NCI-H748 treated with DMSO at 0.1 percent for 48 hours (cell line): ENCODE data around the gene PAQR8.
"Not testable (repeated sequence)": the region's sequence is repeated elsewhere in the genome, so short reads cannot be mapped to it uniquely, and the experiment has no call there.

Experiments
- DNase-seq: peaks from one replicate; lab custom pipeline; 2025; lab: John Stamatoyannopoulos, UW

The PAQR8 gene

DNA sequence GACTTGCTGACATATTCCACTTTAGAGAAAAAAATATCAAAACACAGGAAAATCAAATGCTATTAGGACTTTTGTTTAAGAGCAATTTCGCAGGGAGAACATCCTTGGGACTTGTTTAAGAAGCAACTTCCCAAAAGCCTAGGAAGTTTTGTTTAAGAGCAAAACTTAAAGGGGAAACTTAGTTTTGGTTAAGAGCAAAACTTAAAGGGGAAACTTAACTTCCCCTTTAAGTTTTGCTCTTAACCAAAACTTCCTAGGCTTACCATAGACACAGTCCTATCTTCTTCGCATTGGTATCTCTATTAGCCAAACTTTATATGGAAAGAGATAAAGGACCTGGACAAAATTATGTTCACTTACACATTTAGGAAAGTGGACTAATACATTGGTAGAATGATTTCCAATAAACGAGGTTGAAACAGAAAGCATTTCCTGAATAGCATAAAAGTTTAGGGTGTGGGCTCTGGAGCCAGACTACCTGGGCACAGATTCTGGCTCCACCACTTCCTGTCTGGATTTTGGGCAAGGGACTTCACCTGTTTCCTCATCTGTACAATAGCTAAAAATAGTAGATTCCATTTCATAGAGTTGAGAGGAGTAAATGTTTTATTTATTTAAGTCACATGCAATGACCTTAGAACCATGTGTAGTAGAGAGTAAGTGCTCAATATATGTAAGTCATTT is 15.7 kb downstream of the PAQR8 start:
- no peak for DNase-seq

DNA sequence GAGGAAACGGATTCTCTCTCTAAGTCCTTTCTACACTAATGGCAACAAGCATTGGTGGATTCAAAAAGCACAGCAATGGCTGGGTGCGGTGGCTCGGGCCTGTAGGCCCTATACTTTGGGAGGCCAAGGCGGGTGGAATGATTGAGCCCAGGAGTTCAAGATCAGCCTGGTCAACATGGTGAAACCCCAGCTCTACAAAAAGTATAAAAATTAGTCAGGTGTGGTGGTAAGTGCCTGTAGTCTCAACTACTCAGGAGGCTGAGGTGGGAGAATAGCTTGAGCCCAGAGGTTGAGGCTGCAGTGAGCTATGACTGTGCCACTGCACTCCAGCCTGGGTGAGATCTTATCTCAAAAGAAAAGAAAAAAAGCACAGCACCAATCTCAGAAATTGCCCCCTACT is 19.3 kb downstream of the PAQR8 start:
- DNase-seq: no peak

DNA sequence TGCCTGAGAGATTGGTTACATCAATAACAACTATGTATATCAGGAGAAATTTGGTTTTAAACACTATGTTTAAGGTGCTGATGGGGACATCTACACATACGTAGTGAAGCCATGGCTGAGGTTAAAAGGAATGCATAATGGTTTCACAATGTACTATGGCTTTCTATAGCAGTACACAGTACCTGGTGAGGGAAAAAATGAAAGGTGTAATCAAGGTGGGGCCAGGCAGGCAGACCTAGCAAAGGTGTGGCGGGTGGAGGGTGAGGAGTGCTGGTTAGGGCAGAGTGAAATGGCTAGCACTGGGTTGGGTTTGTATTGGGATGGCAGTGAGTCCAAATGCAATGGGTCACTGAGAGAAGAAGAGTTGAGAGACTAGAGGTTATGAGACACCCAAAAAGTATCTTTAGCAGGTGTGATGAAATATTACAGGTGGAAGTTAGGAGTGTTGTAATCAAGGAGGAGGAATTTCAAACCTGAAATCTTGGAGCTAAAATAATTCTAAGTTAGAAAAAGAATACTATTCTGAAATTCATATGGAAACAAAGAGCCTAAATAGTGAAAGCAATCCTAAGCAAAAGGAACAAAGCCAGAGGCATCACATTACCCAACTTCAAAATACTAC is 22.3 kb downstream of the PAQR8 start:
- DNase-seq: no peak

DNA sequence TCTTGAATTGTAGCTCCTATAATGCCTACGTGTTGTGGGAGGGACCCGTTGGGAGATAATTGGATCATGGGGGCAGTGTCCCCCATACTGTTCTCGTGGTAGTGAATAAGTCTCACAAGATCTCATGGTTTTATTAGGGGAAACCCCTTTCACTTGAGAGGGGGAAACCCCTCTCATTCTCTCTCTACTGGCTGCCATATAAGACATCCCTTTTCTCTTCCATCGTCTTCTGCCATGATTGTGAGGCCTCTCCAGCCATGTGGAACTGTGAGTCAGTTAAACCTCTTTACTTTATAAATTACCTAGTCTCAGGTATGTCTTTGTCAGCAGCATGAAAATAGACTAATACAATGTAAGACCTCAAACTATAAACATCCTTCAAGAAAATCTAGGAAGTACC is 23.1 kb downstream of the PAQR8 start:
- no peak for DNase-seq

DNA sequence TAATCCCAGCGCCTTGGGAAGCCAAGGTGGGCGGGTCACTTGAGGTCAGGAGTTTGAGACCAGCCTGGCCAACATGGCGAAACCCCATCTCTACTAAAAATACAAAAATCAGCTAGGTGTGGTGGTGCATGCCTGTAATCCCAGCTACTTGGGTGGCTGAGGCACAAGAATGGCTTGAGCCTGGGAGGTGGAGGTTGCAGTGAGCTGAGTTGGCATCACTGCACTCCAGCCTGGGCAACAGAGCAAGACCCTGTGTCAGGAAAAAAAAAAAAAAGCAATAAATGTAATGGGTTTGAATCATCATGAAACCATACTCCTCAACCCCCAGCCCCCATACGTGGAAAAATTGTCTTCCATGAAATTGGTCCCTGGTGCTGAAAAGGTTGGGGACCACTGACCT is 26.2 kb downstream of the PAQR8 start:
- not testable (repeated sequence) for DNase-seq

DNA sequence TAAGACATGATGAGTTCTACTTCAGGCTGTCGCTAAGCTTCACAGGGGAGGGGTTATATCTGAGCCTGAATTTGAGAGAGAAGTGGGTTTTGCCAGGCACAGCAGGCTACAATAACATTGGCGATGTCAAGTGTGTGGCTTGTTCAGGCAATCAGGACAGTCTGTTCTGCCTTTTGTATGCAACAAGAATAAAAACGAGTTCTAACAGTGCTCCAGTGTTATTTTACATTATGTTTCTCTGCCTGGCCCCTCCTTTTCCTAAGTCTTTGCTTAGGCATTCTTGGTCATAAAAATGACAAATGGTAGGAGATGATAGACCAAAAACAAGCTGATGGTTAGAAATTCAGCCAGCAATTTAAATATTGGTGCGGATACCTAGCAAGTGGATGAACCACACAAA is 26.8 kb downstream of the PAQR8 start:
- no peak for DNase-seq

DNA sequence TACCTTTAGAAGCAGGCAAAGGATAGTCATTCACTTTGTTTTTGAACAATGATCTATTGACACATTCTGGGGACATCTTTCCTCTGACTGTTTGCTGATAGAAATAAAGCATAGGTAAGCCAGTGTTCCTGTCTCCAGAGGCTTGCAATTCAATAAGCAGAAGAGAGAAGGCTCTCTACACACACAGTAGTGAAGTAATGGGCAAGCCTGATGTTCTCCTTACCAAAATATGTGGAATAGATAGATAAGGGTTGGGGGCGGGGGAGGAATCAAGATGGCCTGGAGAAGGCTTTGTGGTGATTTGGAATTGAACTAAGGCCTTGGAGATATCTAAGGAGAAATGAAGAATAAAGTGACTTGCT is 27.3 kb downstream of the PAQR8 start:
- no peak for DNase-seq

DNA sequence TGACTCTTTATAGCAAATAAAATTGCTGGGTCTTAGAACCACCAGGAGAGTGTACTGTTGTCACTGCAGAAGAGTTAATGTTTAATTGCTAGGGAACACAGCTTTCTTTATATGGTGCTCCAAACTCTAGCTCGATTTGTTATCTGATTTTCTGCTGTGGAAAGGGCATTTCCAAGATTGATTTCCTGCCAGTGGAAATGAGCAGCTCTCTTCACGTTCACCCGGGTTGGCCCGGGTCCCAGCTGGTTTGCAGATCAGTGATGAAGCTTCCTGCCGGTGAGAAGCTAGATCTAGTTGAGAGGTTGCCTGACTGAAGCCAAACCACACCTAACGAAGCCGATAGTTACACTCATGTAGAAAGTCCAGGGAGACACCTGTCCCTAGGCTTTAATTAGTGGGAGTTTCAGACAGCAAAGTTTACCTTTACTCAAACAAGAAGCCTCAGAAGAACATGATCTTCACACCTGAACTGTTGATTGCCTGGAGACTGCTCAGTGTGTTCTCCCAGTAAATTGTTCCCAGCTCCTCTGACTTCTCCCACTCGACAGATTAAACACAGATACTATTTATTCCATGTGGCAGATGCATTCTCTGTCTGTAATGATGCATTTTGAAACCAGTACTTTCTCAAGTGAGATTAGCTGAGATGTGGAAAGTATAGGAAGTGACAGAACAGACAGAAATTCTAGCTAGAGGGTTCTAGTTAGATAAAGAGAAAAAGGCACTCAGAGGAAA is 27.8 kb downstream of the PAQR8 start:
- no peak for DNase-seq

DNA sequence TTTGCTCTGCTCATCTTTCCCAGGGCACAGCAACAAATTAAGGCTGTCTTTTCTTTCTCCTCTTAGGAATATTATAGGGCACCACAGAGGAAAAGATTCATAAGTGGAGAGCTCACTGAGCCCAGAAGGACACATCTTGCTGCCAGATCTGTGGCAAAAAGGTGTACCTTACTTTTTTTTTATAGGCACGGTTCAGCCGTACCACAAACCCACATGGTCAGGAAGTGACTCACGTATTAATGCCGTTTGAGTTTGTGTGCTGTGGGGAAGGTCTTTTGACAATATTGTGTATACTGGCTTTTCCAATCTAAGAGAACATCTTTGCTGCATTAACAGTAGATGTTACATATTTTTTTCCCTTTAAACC is 28.4 kb downstream of the PAQR8 start:
- no peak for DNase-seq

DNA sequence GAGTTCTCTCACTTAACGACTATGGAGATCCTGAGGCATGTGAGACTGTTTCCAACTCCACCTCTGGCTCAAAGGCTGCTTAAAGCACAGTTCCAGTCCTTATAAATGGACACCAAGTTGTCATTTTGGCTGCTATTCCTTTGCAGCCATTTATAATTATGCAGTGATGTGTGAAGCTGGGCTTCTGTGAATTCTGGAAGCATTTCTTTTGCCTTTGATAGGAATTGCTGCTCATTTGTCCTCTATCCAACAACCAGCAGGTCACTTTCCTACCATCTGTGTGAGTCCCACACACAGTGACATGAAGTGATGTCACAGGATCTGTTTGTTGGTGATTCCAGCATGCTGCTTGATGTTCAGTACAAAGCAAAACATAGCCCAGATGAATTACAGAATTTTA is 29.6 kb downstream of the PAQR8 start:
- no peak for DNase-seq

DNA sequence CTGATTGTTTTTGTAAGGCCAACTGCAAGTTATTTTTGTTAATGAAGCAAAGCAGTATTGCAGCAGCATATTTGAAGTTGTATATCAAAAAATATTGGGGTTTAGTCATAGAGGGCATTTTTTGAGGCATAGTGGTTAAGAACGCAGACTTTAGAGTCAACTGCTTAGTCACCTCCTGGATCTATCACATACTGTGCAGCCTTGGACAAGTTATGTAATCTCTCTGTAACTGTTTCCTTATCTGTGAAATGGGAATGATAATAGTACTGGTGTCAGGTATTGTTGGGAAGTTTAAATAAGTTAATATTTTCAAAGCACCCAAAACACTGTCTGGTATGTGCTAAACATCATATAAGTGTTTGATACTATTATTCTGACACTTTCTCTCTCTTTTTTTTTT is 31.0 kb downstream of the PAQR8 start:
- DNase-seq: no peak

DNA sequence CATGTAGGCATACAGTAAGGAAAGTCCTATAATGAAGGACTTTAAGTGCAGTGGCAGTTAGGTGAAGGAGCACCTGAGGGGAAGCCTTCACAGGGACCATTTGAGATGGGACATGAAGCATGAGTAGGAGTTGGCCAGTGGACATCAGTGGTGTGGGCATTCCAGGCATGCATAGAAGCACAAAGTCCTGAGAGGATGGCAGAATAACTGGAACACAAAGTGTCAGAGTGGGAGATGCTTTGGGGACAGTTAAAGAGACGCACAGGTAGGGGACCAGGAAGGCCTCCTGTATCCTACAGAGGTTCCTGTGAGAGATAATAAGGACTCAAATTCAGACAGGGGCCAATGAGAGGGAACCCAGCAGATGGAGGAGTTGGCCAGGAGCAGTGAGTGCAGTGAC is 31.8 kb downstream of the PAQR8 start:
- no peak for DNase-seq

DNA sequence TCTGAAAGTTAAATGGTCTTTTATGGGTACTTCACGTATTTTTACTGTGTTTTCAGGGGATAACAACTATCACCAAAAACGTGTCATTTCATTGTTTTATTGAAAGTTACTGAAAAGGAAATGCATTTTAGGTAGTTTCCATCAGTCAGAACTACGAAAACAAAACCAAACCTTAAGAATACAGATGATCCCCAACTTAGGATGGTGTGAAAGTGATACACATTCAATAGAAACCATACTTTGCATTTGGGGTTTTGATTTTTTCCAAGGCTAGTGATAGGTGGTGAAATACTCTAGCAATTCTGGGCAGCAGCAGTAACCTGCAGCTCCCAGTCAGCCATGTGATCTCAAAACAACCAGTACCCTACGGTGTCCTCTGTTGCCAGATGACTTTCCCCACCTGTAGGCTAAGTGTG is 32.3 kb downstream of the PAQR8 start:
- no peak for DNase-seq

DNA sequence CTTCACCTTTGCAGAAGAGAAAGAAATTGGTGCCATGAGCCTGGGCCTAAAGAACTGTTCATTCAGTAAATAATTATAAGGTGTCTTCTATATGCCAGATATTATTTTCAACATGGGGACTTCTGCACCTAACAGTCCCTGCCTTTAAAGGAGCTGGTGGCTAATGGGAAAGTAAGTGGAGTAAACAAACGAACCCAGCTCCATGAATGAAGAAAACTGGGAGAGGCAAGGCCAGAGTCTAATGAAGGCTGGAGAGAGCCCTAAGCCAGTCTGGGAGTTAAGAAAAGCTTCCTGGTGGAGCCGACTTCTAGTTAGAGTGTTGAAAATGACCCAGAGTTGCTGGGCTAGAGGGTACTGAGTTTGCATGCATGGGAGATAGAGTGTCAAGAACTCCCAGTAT is 34.0 kb downstream of the PAQR8 start:
- no peak for DNase-seq

DNA sequence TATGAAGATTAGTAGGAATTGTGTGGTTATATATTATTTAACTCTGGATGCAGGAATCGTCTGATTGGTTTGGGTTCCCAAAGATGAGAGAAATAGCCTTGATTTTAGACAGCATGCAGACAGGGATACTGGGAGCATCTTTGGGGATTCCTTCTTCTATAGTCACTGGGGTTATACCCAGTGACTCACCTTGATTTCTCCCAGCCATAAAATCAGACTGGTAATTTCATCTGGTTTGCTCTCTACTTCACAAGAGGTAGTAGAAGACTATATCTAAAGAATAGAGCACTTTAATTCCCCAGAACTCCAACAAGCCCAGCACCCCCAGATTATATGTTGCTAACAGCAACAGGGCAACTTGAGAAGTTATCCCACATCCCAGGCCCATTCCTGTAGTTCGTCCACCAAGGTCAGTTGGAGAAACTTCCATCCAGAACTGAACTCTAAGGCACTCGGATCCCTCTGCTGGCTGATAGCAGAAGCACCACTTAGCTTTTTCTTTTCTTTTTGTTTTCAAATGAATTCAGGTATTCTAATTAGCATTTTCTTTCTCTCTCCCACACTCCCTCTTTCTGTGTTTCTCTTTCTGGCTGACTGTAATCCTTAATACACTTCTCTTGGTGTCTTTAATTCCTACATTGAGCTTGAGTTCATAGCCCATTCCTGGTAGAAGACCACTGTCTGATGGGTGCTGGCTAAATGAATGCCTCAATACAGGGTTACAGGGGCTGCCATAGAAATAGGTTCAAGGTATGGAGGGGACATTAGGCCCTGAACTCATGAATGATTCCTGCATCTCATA is 37.8 kb downstream of the PAQR8 start:
- DNase-seq: peak; percentile 48

DNA sequence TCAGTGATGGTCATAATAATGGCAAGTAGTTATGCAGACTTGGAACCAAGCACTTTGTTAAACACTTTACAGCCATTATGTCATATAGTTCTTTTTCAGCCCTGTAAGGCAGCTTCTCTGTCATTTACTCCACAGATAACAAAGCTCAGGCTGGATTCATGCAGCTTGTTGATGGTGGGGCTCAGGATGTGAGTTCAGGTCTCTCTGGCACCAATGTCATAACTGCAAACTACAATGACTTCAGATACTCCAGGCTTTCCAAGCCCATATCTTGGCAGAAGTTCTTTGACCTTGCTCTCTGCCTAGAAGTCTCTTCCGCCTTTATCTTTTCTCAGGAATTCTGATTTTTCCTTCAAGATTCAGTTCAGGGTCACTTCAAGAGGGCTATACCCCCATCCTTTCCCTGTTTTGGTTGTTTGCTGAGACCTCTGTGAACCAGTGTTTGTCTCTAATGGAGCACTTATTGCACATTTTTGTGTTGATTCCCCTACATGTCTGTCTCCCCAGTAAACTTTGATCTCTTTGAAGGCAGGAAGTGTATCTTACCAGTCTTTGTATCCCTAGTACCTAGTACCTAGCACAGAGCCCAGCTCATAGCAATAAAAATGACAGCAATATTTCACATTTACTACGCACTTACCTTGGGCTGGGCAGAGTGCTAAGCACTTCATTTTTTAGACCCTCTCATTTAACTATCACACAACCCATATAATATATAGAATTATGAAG is 38.5 kb downstream of the PAQR8 start:
- DNase-seq: no peak

DNA sequence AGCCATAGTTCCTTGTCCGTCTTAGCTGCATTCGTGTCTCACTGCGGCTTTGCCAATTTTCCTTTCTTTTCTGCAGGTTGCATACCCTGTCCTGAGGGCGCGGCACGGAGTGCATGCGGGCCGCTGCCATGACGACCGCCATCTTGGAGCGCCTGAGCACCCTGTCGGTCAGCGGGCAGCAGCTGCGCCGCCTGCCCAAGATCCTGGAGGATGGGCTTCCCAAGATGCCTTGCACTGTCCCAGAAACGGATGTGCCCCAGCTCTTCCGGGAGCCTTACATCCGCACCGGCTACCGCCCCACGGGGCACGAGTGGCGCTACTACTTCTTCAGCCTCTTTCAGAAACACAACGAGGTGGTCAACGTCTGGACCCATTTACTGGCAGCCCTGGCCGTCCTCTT is 41.1 kb downstream of the PAQR8 start:
- DNase-seq: no peak

DNA sequence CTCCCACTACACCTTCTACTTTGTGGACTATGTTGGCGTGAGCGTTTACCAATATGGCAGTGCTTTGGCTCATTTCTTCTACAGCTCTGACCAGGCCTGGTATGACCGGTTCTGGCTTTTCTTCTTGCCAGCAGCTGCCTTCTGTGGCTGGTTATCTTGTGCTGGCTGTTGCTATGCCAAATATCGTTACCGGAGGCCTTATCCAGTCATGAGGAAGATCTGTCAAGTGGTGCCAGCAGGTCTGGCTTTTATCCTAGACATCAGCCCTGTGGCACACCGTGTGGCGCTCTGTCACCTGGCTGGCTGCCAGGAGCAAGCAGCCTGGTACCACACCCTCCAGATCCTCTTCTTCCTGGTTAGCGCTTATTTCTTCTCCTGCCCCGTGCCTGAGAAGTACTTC is 41.7 kb downstream of the PAQR8 start:
- DNase-seq: no peak

DNA sequence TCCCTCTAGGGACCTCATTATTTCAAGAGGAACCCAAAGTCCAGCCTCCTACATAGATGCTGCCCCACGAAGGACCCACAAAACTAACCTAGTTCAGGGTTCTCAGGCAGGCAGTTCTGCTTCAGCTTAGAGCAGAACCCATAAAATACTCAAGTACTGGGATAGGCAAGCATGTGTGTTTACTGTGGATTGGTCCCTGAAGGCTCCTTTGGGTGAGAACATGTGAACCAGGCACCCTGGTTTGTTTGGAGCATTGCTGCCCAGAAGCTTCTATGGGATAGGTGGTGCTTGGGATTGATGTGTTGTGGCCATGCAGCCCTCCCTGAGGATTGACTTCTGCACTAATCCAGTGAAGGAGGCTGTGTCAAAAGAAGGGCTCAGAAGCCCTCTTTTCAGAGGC is 43.3 kb downstream of the PAQR8 start:
- no peak for DNase-seq

DNA sequence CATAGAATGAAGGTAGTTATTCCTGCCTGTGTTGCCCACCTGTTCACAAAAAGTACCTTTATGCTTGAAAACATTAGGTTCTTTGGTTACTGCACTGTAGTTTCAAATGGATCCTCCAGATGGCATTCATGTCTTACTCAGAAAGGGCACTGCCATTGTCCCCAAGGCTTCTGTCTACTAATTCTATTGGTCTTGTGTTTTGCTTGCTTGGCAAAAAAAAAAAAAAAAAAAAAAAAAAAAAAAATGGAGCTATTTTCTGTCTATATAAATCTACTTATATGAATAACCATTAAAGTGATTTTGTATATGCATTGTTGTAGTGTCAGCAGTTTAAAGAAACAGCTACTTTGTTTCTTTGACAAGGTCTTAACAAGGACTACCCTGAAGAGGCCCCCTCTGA is 45.5 kb downstream of the PAQR8 start:
- peak; percentile 42 for DNase-seq

DNA sequence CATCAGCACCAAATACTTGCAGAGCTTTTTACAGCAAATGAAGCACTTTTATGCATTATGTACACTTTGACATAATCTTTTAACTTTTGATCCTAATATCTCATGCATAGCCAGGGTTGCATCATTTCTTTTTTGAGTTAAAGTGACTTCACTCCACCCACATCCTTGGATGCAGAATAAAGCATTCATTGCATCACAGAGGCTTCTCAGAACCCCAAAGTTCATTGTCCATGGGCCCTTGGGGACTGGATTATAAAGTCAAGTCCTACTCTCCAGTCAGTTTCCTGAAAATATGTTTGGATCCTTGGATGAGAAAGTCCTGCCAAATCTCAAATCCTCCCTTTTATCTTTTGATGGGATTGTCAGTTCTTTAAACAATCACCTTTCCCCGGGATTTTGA is 47.5 kb downstream of the PAQR8 start:
- DNase-seq: no peak

DNA sequence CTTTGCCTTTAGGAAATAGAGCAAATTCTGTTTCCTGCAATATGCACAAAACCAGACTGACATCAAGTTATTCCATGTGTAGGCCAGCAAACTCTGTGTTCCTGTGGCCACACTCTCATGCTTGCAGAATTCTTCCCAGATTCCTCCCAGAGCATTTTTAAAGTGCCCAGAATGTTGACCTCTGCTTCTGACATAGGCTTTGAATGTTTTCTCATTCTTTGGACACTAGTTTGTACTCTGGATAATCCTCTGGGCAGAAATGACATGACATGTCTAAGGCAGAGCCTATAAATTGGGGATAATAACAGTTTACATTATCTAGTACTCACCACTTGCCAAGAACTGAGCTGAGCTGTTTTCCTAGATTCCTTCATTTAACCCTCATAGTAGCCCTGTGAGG is 49.0 kb downstream of the PAQR8 start:
- DNase-seq: no peak
